VCaP (cell line): ENCODE measurements around the gene CCDC33.
"Not testable (repeated sequence)": the region's sequence is repeated elsewhere in the genome, so short reads cannot be mapped to it uniquely, and the experiment has no call there.

ENCODE experiments used
- H3K27ac ChIP-seq: fragments of 450-650 bp; 2 replicates; pipeline ENCODE4 v1.5.1; 2017
- TF ChIP-seq, protein P1 (sequence below): fragments of 450-650 bp; conservative IDR thresholded peaks from 2 replicates; pipeline ENCODE4 v1.5.1; 2017; ENCODE audit warnings: mild to moderate bottlenecking, moderate library complexity

The CCDC33 gene

GRCh38 chr15:74347757-74348250, 111.7 kb downstream of the CCDC33 start:
- TF ChIP-seq, protein P1, sequence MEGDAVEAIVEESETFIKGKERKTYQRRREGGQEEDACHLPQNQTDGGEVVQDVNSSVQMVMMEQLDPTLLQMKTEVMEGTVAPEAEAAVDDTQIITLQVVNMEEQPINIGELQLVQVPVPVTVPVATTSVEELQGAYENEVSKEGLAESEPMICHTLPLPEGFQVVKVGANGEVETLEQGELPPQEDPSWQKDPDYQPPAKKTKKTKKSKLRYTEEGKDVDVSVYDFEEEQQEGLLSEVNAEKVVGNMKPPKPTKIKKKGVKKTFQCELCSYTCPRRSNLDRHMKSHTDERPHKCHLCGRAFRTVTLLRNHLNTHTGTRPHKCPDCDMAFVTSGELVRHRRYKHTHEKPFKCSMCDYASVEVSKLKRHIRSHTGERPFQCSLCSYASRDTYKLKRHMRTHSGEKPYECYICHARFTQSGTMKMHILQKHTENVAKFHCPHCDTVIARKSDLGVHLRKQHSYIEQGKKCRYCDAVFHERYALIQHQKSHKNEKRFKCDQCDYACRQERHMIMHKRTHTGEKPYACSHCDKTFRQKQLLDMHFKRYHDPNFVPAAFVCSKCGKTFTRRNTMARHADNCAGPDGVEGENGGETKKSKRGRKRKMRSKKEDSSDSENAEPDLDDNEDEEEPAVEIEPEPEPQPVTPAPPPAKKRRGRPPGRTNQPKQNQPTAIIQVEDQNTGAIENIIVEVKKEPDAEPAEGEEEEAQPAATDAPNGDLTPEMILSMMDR, result no peak
- H3K27ac ChIP-seq, result no peak overlapping the region

GRCh38 chr15:74349241-74349778, 113.2 kb downstream of the CCDC33 start:
- H3K27ac ChIP-seq, result no peak overlapping the region
- TF ChIP-seq, protein P1, result no peak

GRCh38 chr15:74350295-74351275, 114.5 kb downstream of the CCDC33 start:
- no peak overlapping the region for H3K27ac ChIP-seq
- TF ChIP-seq, protein P1, result no peak

- H3K27ac ChIP-seq, result no peak overlapping the region
- TF ChIP-seq, protein P1, result no peak
These were observed 115.5 kb downstream of the CCDC33 start for GRCh38 chr15:74351670-74352069.

- TF ChIP-seq, protein P1, result no peak
- H3K27ac ChIP-seq, result no peak overlapping the region
These were observed 116.3 kb downstream of the CCDC33 start for GRCh38 chr15:74352393-74352910.

DNA sequence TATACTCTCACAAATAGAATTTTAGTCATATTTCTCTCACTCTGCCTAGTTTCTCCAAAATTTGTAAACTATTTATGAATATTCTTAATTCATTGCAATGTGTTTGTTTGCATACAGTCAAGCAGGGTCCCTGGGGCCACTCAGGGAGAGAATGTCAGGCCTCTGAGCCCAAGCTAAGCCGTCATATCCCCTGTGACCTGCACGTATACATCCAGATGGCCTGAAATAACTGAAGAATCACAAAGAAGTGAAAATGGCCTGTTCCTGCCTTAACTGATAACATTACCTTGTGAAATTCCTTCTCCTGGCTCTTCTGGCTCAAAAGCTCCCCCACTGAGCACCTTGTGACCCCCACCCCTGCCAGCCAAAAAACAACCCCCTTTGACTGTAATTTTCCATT, 117.9 kb downstream of the CCDC33 start:
- not testable (repeated sequence) for H3K27ac ChIP-seq

DNA sequence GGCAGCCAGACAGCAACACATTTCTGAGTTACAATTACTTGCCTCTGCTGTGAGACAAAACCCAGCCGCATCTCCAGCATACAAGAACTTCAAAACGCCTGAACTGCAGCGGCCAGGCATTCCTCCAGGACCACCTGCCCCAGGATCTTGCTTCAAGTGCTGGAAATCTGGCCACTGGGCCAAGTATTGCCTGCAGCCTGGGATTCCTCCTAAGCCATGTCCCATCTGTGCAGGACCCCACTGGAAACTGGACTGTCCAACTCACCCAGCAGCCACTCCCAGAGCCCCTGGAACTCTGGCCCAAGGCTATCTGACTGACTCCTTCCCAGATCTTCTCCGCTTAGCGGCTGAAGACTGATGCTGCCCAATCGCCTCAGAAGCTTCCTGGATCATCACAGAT, 119.9 kb downstream of the CCDC33 start:
- not testable (repeated sequence) for H3K27ac ChIP-seq

DNA sequence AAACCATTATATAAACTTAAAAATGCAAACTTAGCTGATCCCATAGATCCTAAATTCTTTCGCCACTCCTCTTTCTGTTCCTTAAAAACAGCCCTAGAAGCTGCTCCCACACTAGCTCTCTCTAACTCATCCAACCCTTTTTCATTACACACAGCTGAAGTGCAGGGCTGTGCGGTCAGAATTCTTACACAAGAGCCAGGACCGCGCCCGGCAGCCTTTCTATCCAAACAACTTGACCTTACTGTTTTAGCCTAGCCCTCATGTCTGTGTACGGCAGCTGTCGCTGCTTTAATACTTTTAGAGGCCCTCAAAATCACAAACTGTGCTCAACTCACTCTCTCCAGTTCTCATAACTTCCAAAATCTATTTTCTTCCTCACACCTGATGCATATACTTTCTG, 121.4 kb downstream of the CCDC33 start:
- not testable (repeated sequence) for H3K27ac ChIP-seq

DNA sequence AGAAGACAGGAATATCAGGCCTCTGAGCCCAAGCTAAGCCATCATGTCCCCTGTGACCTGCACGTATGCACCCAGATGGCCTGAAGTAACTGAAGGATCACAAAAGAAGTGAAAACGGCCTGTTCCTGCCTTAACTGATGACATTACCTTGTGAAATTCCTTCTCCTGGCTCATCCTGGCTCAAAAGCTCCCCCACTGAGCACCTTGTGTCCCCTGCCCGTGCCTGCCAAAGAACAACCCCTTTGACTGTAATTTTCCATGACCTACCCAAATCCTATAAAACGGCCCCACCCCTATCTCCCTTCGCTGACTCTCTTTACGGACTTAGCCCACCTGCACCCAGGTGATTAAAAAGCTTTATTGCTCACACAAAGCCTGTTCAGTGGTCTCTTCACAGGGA, 123.2 kb downstream of the CCDC33 start:
- not testable (repeated sequence) for H3K27ac ChIP-seq

- H3K27ac ChIP-seq, result not testable (repeated sequence)
These were observed 124.7 kb downstream of the CCDC33 start for GRCh38 chr15:74360855-74361254.
